ENCODE measurements around the gene ICAM1. TPM values are rescaled to one million over a fixed set of nuclear protein-coding genes. Genes with fewer than 3 reads are reported as not detected.
A peak's percentile ranks its signal among the peaks of the same experiment; 100 is the strongest.

The ICAM1 gene
- total RNA-seq, 1 experiment from 2014 or later: 147 TPM

DNA sequence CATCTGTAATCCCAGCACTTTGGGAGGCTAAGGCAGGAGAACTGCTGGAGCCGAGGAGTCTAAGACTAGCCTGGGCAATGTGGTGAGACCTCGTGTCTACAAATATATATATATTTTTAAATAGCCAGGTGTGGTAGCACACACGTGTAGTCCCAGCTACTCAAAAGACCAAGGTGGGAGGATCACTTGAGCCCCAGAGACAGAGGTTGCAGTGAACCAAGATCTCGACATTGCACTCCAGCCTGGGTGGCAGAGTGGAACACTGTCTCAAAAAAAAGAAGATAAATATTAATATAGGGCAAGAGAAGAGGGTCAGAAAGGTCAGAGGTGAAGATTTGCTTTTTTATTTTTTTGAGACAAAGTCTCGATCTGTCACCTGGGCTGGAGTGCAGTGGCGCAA, 24.4 kb upstream of the ICAM1 start:
- no peaks in the 10 kb centered on the region for H3K27me3 Mint-ChIP-seq (ENCODE audit: unreplicated experiment)
- no peak overlapping the region for H3K27ac Mint-ChIP-seq (ENCODE audit: unreplicated experiment)
- H3K36me3 Mint-ChIP-seq (ENCODE audit: insufficient read depth, unreplicated experiment): peaks cover 5% of the 10 kb centered on the region
- no TSS peak for BruUV-seq (replicated peaks)
- CTCF ChIA-PET: no interaction called here
- DNase-seq: no peak
- H3K9me3 Mint-ChIP-seq (ENCODE audit: low read depth, unreplicated experiment): no peaks in the 10 kb centered on the region
- no peaks in the 10 kb centered on the region for H3K4me1 Mint-ChIP-seq (ENCODE audit: low read depth, unreplicated experiment)
- TF ChIP-seq, protein P1, sequence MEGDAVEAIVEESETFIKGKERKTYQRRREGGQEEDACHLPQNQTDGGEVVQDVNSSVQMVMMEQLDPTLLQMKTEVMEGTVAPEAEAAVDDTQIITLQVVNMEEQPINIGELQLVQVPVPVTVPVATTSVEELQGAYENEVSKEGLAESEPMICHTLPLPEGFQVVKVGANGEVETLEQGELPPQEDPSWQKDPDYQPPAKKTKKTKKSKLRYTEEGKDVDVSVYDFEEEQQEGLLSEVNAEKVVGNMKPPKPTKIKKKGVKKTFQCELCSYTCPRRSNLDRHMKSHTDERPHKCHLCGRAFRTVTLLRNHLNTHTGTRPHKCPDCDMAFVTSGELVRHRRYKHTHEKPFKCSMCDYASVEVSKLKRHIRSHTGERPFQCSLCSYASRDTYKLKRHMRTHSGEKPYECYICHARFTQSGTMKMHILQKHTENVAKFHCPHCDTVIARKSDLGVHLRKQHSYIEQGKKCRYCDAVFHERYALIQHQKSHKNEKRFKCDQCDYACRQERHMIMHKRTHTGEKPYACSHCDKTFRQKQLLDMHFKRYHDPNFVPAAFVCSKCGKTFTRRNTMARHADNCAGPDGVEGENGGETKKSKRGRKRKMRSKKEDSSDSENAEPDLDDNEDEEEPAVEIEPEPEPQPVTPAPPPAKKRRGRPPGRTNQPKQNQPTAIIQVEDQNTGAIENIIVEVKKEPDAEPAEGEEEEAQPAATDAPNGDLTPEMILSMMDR (IDR thresholded peaks at IDR 0.05; ENCODE audit: unreplicated experiment): no peak
- no peak overlapping the region for H3K4me3 Mint-ChIP-seq (ENCODE audit: low read depth, unreplicated experiment)
- intact Hi-C loops (cut with micrococcal nuclease; ENCODE audit: unreplicated experiment): no loop called here

GRCh38 chr19:10251792-10252694, 18.9 kb upstream of the ICAM1 start, which contains the start of gene MRPL4:
Gene MRPL4, plus strand, starts transcription at chr19:10252214. Its CDS starts 40 bp downstream, at chr19:10252254.
- no TSS peak for BruUV-seq (replicated peaks)
- Mint-ChIP-seq H3K4me1 (ENCODE audit: low read depth, unreplicated experiment) (no peaks in the 10 kb centered on the region), H3K4me3 (ENCODE audit: low read depth, unreplicated experiment) (peak within 1 kb of the TSS; percentile 94), H3K27ac (ENCODE audit: unreplicated experiment) (peak within 1 kb of the TSS; percentile 89), H3K36me3 (ENCODE audit: insufficient read depth, unreplicated experiment) (peaks cover 31% of the 10 kb centered on the region), H3K9me3 (ENCODE audit: low read depth, unreplicated experiment) (no peaks in the 10 kb centered on the region), H3K27me3 (ENCODE audit: unreplicated experiment) (no peaks in the 10 kb centered on the region)
- DNase-seq: peak; percentile 88
- TF ChIP-seq, protein P1 (IDR thresholded peaks at IDR 0.05; ENCODE audit: unreplicated experiment): no peak
- intact Hi-C loops (cut with micrococcal nuclease; ENCODE audit: unreplicated experiment): loop anchor here (2.0 to 5.0 kb wide), 2 partner anchors 60 to 321 kb away; partner anchors contain the start of gene DNMT1
- CTCF ChIA-PET: interaction anchor here (1.1 to 1.3 kb wide), 2 partner anchors 137 to 146 kb away, joined by 3 to 4 read pairs; partner anchors contain the start of gene PPAN

DNA sequence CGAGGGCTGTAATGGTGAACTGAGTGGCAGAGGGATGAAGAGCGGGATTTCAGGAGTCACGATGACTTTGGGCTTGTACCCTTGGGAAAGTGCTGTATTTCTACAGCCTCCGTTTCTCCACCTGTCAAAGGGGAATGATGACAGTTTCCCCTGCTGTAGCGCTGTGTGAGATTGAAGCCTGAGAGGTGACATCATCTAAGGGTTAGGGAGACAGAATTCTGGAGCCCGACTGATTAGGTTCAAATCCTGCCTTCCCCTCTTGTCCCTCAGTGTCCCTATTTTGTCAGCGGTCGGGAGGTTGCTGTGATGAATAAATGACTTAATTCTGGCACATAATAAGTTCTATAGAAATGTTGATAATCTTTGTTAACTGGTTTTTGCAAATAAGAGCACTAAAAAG, 18.2 kb upstream of the ICAM1 start:
- CTCF ChIA-PET: no interaction called here
- Mint-ChIP-seq H3K4me1 (ENCODE audit: low read depth, unreplicated experiment) (no peaks in the 10 kb centered on the region), H3K27ac (ENCODE audit: unreplicated experiment) (peak overlapping the region; percentile 89), H3K4me3 (ENCODE audit: low read depth, unreplicated experiment) (peak overlapping the region; percentile 94), H3K27me3 (ENCODE audit: unreplicated experiment) (no peaks in the 10 kb centered on the region), H3K36me3 (ENCODE audit: insufficient read depth, unreplicated experiment) (peaks cover 31% of the 10 kb centered on the region), H3K9me3 (ENCODE audit: low read depth, unreplicated experiment) (no peaks in the 10 kb centered on the region)
- intact Hi-C loops (cut with micrococcal nuclease; ENCODE audit: unreplicated experiment): loop anchor here (5.0 kb wide), 1 partner anchor 60 kb away; the partner anchor contains the start of gene DNMT1
- TSS peak; percentile 76 for BruUV-seq (replicated peaks)
- TF ChIP-seq, protein P1 (IDR thresholded peaks at IDR 0.05; ENCODE audit: unreplicated experiment): no peak
- no peak for DNase-seq

- no peaks in the 10 kb centered on the region for H3K9me3 Mint-ChIP-seq (ENCODE audit: low read depth, unreplicated experiment)
- peaks cover 31% of the 10 kb centered on the region for H3K36me3 Mint-ChIP-seq (ENCODE audit: insufficient read depth, unreplicated experiment)
- no peak overlapping the region for H3K4me3 Mint-ChIP-seq (ENCODE audit: low read depth, unreplicated experiment)
- intact Hi-C loops (cut with micrococcal nuclease; ENCODE audit: unreplicated experiment): loop anchor here (5.0 kb wide), 1 partner anchor 62 kb away; the partner anchor contains the start of gene DNMT1
- BruUV-seq (replicated peaks): no TSS peak
- CTCF ChIA-PET: no interaction called here
- no peaks in the 10 kb centered on the region for H3K27me3 Mint-ChIP-seq (ENCODE audit: unreplicated experiment)
- DNase-seq: no peak
- TF ChIP-seq, protein P1 (IDR thresholded peaks at IDR 0.05; ENCODE audit: unreplicated experiment): no peak
- no peak overlapping the region for H3K27ac Mint-ChIP-seq (ENCODE audit: unreplicated experiment)
- no peaks in the 10 kb centered on the region for H3K4me1 Mint-ChIP-seq (ENCODE audit: low read depth, unreplicated experiment)
These were observed 16.7 kb upstream of the ICAM1 start for GRCh38 chr19:10254244-10254643.
